ENCODE data around the gene RAC2.
"Not testable (repeated sequence)": the region's sequence is repeated elsewhere in the genome, so short reads cannot be mapped to it uniquely, and the experiment has no call there.

DNA sequence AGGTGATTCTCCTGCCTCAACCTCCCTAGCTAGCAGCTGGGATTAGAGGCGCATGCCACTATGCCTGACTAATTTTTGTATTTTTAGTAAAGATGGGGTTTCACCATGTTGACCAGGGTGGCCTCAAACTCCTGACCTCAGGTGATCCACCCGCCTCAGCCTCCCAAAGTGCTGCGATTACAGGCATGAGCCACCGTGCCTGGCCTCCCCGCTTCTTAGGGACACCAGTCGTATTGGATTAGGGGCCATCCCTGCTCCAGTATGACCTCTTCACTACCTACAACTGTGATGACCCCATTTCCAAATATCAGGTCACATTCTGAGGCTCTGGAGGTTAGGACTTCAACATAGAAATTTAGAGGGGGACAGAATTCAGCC lies 42.6 kb downstream of the RAC2 start:
- TF ChIP-seq, protein P1, sequence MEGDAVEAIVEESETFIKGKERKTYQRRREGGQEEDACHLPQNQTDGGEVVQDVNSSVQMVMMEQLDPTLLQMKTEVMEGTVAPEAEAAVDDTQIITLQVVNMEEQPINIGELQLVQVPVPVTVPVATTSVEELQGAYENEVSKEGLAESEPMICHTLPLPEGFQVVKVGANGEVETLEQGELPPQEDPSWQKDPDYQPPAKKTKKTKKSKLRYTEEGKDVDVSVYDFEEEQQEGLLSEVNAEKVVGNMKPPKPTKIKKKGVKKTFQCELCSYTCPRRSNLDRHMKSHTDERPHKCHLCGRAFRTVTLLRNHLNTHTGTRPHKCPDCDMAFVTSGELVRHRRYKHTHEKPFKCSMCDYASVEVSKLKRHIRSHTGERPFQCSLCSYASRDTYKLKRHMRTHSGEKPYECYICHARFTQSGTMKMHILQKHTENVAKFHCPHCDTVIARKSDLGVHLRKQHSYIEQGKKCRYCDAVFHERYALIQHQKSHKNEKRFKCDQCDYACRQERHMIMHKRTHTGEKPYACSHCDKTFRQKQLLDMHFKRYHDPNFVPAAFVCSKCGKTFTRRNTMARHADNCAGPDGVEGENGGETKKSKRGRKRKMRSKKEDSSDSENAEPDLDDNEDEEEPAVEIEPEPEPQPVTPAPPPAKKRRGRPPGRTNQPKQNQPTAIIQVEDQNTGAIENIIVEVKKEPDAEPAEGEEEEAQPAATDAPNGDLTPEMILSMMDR (IDR thresholded peaks at IDR 0.05): not testable (repeated sequence)
- not testable (repeated sequence) for TF ChIP-seq POLR2A (IDR thresholded peaks at IDR 0.05)
